CMK (cell line): ENCODE measurements around the gene TAB2.
"Not testable (repeated sequence)": the region's sequence is repeated elsewhere in the genome, so short reads cannot be mapped to it uniquely, and the experiment has no call there.

Experiments used
- DNase-seq: peaks from one replicate; pipeline ENCODE4 v3.0.0-alpha.2; 2010; ENCODE audit warnings: low read depth

Gene TAB2

DNA sequence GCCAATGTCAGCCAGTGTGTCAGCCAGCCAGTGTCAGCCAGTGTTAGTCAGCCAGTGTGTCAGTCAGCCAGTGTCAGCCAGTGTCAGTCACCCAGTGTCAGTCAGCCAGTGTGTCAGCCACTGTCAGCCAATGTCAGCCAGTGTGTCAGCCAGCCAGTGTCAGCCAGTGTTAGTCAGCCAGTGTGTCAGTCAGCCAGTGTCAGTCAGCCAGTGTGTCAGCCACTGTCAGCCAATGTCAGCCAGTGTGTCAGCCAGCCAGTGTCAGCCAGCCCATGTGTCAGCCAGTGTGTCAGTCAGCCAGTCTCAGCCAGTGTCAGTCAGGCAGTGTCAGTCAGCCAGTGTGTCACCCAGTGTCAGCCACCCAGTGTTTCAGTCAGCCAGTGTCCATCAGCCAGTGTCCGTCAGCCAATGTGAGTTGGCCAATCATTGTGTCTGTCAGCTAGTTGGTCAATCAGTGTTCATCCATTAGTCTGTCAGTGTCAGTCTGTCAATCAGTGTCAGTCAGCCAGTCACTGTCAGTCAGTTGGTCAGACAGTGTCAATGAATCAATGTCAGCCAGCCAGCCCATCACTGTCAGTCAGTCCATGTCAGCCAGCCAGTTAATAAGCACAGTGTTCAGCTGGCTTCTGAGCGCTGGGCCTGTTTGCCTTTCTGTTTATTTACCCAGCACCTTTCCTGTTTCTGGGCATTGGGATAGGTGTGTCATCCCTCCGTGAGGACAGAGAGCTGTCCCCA, 127.0 kb downstream of the TAB2 start:
- not testable (repeated sequence) for DNase-seq

DNA sequence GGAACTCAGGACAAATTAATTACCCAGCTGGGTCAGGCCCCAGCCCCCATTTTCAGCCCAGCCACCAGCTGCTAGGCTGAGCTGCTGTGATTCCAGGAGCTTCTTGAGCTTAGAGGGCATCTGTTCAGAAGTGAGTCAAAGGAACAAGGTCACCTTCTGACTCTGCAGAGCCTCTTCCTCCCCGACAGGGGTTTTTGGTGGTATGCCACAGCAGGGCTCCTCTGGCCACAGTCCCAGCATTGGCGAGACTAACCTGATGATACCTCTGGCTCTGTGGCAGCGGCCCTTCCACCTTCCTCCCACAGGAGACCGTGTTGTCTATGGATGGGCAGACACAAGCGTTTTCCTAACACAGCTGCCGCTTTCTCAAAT, 127.6 kb downstream of the TAB2 start:
- no peak for DNase-seq

DNA sequence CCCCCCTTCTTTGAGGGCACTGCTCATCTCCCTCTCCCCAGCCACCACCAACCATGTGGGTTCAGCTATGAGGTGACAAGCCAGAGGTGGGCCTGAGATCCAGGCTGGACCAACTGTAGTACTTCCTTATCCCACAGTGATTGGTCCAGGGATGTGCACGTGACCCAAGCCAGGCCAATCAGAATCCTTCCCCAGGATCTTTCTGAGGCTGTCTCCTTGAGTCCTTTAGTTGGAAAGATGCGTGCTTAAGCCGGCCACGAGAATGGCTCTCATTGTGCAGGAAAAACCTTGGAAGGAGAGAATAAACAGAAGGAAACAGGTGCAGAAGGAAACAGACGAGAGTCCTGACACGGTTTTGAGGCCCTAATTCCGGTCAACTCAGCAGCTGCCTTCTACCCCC, 128.1 kb downstream of the TAB2 start:
- DNase-seq, result no peak

DNA sequence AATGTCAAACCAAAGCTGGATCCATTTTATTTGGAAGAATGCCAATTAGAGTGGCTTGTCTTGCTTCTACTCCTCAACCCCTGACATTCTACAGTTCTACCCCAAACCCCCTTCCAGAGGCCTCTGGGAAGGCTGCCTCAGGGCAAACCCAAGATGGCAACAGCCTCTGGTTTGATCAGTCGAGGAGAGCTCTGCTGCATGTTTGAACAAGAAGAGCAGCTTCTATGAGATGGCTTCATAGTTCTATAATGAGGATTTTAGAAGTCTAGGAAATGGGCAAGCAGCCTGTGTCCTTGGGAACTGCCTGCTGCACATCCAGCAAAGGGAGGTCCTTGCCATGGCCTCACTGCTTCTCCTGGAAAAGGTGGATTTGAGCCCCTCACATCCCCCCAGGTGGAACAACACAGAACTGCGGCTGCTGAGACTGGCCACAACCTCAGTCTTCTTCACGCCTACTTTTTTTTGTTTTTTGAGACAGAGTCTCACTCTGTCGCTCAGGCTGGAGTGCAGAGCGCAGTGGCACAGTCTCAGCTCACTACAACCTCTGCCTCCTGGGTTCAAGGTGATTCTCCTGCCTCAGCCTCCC, 129.4 kb downstream of the TAB2 start:
- no peak for DNase-seq

DNA sequence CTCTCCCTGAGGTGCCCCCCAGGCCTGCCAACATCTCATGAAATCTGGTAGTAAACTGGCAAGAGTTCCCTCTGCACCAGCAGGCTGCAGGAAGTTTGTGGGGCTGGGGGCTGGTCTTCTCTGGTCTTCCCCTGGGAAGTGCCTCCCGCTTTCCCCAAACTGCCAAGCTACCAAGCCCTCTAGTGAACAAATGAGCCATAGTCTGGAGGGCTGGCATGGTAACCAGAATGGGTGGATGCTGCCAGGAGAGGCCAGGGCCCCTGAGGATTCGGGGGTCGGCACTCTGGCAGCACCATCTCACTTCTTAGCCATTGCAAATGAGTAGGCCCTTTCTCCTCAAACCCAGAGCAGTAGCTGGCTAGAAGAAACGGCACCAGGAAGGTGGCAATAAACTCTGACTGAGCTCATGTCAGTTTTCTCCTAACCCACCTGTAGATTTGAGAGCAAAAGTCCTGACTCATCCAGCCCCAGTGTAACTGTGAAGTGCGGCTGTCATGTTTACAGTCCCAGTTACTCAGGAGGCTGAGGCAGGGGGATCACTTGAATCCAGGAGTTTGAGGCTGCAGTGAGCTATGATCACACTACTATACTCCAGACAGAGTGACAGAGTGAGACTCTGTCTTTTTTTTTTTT, 131.4 kb downstream of the TAB2 start:
- DNase-seq, result no peak

DNA sequence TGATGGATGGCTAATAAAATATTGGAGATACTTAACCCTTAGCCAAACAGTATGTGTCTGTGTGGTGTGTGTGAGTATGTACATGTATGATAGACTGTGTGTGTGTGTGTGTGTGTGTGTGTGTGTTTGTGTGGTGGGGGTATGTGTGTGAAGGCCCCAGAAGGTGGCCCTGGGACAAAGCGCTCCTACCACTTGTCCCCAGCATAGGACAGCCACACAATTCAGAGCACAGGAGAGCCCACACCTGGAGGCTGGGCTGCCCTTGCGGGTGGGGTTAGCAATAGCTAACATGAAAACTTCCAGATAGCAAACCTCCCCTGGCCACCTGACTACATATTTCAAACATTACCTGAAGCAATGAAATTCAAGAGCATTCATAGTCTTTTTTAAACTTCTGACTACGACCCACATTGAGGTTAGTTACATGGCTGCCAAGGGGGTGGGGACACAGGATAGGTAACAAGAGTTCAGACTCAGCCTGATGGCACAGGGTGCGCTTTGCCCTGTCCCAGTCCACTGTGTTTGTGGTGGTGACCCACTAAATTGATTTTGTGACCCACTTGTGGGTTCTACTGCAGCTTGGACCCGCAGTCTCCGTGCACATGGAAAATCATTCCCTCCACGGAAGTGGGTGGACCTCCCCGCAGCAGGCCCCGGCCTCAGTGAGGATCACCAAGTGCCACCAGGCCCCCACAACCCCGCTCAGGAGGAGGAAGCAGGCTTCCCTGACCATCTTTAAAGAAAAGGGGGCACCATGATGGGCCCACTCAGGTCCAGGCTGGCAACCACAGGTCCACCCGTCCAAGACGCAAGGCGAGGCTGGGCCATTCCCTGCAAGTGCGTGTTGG, 132.5 kb downstream of the TAB2 start:
- DNase-seq, result no peak

DNA sequence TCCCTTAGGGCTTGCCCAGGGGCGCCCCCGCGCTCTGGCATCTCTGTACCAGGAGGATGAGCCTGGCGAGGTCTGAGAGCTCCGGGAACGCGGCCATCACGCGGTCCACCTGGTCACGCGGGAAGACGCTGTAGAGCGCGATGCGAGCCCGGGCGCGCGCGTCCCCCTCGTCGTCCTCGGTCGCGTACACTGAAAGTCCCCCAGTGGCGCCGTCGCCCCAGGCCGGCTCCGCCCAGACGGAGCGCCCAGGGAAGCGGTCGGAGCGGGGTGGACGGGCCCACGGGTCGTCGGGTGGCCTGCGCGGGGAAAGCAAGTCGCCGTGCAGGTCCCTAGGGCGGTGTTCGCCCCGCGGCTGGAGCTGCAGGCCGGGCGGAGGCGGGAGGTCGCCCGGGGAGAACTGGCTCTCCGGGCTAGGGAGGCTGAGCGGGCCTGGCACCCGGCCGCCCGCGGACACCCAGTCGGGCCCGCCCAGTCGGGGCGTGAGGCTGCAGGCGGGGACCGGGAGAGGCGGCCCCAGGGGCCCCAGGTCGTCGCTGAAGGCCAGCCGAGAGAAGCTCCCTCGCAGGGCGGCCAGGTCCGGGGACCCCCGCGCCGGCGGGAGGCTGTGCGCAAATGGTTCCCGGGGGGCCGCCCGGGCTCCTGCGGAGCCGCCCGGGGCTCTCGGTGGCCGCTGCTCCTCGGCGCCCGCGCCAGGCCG, 133.3 kb downstream of the TAB2 start:
- no peak for DNase-seq

DNA sequence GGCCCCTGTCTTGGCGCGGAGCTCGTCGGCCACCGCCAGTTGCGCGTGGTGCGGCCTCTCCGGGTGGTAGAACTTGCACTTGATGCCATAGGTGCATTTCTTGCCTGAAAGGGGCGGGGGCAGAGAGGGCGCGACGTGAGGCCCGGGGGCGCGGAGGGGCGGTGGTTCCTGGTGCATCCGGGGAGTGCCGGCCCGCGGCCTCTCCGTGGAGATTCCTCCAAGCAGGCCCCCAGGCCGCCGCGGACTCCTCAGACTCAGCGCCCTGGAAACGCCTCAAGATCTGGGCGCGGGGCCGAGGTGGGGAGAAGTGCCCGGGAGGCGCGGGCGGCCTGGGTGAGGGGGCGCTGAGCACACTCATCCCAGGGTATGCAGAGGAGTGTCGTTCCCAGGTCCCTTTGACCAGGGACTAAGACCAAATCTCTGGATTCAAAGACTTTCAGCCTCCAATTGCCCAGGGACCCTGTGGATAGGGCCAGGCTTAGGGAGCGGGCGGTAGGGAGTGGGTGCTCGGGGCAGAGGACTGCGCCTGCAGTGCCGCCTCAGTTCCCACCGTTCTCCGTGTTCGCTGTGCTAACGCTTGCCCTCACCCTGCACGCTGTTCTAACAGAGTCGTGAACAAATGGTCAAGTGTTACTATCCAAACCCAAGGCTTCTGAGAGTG, 134.0 kb downstream of the TAB2 start:
- DNase-seq, result no peak

DNA sequence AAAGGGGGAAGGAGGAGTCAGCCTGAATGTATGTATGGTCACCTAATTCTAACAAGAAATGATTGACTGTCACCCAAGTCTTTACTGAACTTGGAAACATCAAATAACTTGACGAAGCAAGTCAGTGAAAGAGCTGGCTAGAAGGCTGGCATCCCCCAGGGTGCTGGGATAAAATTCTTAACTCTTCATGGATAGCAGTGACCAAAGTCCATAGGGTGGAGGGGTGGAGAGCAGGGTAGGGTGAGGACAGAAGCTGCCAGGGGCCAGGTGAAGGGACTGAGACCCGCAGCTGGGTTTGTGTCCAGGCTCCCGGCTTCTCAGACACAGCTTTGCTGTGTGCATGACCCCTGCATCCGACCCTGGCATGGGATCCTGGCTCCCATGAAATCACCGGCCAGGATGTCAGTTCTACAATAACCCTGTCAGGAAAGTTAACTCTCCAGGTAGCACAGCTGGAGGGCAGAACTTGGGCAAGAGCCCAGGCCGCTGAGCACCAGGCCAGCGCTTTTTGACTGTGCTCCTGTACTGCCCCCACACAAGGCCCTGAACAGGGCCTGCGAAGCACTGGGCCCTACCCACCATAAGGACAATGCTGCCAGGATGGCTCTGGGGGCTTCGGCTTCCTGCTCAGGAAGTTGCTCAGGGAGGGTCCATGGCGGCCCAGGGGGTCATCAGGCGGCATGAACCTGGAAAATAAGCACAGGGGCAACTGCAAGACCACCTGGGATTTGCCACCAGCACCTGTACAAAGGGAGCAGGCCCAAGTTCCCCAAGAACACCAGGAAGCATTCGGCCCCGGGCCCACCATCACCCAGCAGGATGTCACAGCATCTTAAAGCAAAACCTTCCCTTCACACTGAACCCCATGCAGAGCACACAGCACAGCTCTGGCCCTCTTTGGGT, 134.8 kb downstream of the TAB2 start:
- DNase-seq, result no peak

DNA sequence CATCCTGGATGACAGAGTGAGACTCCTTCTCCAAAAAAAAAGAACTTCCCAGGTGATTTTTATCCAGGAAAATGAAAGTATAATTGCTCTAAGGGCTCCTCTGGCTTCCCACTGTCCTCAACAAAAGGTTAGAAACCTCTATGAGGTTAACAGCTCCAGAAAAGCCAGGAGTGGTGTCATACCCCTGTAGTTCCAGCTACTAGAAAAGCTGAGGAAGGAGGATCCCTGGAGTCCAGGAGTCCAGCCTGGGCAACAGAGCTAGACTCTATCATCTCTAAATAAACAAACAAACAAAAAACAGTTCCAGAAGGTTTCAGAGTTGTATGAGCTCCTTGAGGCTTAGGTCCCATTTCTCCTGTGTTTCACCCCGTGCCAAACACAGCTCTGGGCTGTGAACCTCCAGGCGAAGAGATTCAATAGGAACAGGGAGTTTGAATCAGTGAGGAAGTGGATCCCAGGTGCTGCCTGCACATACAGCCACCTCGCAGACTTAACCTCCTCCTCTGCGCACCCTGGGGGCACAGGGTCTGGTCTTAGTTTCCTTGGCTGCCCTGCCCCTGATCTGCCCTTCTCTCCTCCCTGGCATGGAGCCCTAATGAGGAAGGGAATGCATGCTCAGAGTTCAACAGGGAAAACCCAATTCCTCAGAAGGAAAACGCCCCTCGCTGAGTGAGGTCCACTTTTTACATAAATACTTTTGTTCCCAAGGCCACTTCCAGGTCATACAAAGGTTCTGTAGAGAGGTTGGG, 136.3 kb downstream of the TAB2 start:
- no peak for DNase-seq

DNA sequence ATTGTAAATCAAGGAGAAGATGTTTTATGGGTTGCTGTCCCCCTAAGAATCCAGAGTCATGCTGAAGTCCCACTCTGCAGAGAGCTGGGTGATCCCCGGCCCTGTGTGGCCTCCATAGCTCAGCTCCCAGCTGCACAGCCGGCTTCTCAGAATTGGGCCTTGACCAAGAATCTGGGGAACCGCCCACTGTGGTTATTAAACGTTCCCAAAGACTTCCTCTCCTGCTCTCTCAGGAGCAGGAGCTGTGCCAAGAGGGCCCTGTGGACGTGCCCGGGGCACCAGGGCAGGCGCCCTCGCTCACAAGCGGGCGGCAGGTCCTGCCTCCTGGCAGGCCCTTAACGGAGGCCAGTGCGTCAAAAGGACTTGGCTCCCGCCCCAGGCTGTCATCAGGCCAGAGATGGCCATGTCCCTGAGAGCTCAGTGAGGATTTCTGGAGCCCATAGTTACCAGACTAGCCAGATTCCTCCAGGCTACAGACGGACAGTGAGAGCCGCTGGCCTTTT, 136.9 kb downstream of the TAB2 start:
- no peak for DNase-seq

DNA sequence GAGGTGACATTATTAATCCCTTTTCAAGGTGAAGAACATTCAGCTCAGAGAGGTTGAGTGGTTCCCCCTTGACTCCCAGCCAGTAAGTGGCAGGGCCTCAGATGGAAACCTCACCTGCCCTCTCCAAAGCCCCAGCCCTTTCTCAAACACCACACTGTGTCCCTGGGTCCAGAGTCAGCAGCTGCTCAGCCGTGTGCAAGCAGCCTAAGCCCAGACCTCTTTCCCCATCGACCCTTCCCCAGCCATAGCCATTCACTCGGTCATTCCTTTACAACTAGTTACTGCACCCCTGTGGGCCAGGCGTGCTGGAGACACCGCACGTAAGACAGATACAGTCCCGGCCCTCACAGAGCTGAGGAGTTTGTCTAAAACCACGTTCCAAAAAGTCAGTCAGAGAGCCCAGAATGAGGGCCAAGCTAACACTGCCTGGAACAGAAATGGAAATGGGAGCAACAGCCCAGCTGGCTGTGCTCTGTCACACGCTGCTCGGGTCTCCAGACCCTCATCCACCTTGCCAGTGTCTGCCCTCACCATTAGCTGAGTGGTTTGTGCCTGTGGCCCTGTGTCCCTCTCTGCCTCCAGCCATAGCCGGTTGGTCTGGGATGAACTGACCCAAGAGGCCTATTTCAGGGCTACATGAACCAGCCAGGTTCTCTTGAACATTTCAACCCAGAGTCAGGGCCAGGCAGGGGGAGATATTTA, 137.7 kb downstream of the TAB2 start:
- no peak for DNase-seq

DNA sequence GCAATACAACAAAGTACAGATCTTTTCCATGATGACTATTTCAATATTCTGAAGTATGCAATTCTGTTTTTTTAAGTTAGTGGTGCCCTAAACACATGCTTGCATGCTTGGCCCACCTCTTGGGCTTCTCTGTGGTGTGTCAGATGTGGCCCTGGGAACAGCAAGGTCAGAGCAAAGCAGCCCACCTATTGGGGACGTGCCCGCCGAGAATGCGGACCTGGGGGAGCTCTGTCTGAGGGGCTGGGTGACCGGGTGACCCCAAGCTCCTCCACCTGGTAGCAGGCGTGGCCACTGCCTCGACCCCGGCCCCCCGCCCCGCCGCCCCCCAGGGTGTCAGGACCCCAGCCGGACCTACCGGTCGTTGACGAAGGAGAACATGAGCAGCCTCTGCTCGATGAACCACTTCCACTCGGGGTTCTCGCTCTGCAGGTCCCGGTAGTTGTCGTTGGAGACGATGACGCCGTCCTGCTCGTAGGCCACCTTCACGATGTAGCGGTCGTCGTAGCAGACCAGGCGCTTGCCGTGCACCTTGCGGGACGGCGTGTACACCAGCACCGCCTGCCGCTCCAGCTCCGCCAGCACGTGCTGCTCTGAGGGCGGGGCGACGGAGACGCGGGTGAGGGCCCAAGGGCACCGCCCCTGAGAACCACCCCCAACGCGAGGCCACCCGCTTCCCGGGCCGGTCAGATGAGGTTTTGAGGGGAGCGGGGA, 139.0 kb downstream of the TAB2 start:
- no peak for DNase-seq

DNA sequence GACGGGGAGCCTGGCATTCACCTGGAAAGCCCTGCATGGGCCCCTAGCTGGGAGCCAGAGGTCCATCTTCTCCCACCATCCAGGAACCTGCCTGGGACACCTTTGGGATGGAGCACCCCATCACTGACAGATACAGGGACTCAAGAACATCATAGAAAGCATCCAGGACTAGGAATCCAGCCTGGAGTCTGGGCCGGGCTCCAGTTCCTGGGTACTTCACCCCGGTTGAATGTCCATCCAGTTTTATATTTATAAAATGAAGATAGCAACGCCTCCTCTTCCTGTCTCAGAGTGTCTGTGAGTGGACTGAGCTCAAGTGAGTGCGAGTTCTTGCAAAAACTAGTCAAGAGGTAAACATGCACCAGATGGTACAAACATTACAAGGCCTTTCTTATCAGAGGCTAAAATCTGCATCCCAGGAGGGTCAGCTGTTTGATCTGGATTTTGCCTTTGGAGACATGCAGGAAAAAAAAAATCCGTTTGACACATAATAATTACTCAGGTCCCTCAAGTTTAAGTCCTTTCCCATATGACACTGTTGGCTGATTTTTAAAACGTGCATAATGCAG, 139.9 kb downstream of the TAB2 start:
- no peak for DNase-seq

DNA sequence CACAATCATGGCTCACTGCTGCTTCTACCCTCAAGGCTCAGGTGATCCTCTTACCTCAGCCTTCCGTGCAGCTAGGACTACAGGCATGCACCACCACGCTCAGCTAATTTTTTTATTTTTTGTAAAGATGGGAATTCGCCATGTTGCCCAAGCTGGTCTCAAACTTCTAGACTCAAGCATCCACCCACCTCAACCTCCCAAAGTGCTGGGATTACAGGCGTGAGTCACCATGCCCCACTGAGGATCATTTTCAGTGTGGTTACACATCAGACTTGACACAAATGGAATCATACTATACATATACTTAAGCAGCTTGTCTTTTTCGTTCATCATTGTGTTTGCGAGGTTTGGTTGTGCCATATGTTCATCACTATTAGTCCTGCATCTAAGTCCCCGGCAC, 140.7 kb downstream of the TAB2 start:
- DNase-seq, result no peak

DNA sequence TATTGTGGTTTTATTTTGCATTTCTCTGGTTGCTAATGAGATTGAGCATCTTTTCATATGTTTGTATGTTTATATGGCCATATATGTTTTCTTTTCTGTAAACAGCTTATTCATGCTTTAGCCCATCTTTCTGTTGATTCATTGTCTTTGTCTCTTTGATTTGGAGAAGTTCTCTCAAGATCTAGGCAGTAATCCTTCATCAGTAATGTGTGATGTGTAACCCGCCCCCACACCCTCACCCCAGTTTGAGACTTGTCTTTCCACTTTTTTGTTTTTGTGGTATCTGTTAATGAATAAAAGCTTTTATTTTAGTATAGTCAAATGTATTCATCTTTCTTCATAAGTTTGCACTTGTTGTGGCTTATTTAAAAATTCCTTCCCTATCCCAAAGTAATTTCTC, 141.3 kb downstream of the TAB2 start:
- DNase-seq, result no peak

DNA sequence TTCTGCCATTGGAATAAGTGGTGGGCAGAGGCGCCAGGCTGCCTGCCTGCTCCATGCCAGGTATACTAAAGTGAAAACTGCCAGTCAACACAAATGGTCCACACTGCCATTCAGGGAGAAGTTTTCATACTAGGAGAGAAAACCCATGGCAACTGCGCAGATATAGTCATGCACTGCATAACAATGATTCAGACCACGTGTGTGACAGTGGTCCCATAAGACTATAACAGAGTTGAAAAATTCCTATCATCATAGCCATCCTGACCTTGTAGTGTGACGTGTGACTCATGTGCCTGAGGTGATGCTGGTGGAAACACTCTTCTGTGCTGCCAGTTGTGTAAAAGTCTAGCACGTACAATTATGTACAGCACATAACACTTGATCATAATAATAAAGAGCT, 142.2 kb downstream of the TAB2 start:
- no peak for DNase-seq

DNA sequence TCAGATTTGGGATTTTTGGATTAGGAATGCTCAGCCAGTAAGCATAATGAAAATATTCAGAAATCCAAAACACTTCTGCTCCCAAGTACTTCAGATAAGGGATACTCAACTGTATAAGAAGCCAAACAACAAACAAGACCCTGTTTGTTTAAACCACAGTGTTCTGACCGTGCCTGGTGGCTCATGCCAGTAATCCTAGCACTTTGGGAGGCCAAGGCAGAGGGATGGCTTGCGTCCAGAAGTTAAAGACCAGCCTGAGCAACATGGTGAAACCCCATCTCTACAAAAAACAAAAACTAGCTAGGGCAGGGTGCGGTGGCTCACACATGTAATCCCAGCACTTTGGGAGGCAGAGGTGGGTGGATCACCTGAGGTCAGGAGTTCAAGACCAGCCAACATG, 142.7 kb downstream of the TAB2 start:
- not testable (repeated sequence) for DNase-seq
